ENCODE data around the gene UBAP1.
"Not testable (repeated sequence)": the region's sequence is repeated elsewhere in the genome, so short reads cannot be mapped to it uniquely, and the experiment has no call there.

UBAP1 gene

GRCh38 chr9:34267660-34268059, 88.8 kb downstream of the UBAP1 start:
- no peak for DNase-seq

- no peak for DNase-seq
Observed at GRCh38 chr9:34271265-34272006, 92.6 kb downstream of the UBAP1 start.

GRCh38 chr9:34272101-34272541, 93.3 kb downstream of the UBAP1 start:
- no peak for DNase-seq

GRCh38 chr9:34273588-34273987, 94.7 kb downstream of the UBAP1 start:
- not testable (repeated sequence) for DNase-seq

GRCh38 chr9:34275811-34276210, 97.0 kb downstream of the UBAP1 start:
- no peak for DNase-seq

GRCh38 chr9:34276772-34277171, 97.9 kb downstream of the UBAP1 start:
- no peak for DNase-seq

GRCh38 chr9:34279411-34279810, 100.6 kb downstream of the UBAP1 start:
- no peak for DNase-seq

GRCh38 chr9:34282096-34282495, 103.3 kb downstream of the UBAP1 start:
- DNase-seq, result no peak

- no peak for DNase-seq
Observed at GRCh38 chr9:34289159-34289558, 110.3 kb downstream of the UBAP1 start.

GRCh38 chr9:34291023-34291422, 112.2 kb downstream of the UBAP1 start:
- no peak for DNase-seq

- no peak for DNase-seq
Observed at GRCh38 chr9:34291423-34291822, 112.6 kb downstream of the UBAP1 start.

GRCh38 chr9:34292552-34292951, 113.7 kb downstream of the UBAP1 start:
- DNase-seq, result no peak

GRCh38 chr9:34301064-34301463, 122.2 kb downstream of the UBAP1 start:
- DNase-seq, result not testable (repeated sequence)

Measured in amniotic stem cell (primary cell).